DOHH2 (cell line): ENCODE measurements around the gene SMIM38.

Experiments
- H3F3A ChIP-seq: fragments of 200-600 bp; sonication (generic), shearing (Covaris generic); 2 replicates; pipeline ENCODE4 v1.6.0; 2016; ENCODE audit warnings: antibody characterized with exemption, mild to moderate bottlenecking; ENCODE audit not compliant: control insufficient read depth, insufficient read depth
- H3K27ac ChIP-seq: fragments of 200-600 bp; sonication (generic); 2 replicates; pipeline ENCODE4 v1.5.1; 2014; ENCODE audit warnings: low read depth, mild to moderate bottlenecking, low read length, moderate library complexity
- H3K27me3 ChIP-seq: fragments of 200-600 bp; sonication (generic); 2 replicates; pipeline ENCODE4 v1.6.1; 2014; ENCODE audit warnings: mild to moderate bottlenecking, low read length, mixed read lengths; ENCODE audit not compliant: control insufficient read depth
- H3K36me3 ChIP-seq: fragments of 200-600 bp; sonication (generic); 2 replicates; pipeline ENCODE4 v1.6.1; 2014; ENCODE audit warnings: mild to moderate bottlenecking, low read length, moderate library complexity, mixed read lengths; ENCODE audit not compliant: control insufficient read depth
- H3K4me1 ChIP-seq: fragments of 200-600 bp; sonication (generic); 2 replicates; pipeline ENCODE4 v1.6.1; 2014; ENCODE audit warnings: mild to moderate bottlenecking, low read length, mixed read lengths; ENCODE audit not compliant: control insufficient read depth
- H3K4me2 ChIP-seq: fragments of 200-600 bp; sonication (generic); 2 replicates; pipeline ENCODE4 v1.6.0; 2014; ENCODE audit warnings: mild to moderate bottlenecking, low read length, moderate library complexity
- H3K4me3 ChIP-seq: fragments of 200-600 bp; sonication (generic); 2 replicates; pipeline ENCODE4 v1.5.1; 2014; ENCODE audit warnings: mild to moderate bottlenecking, low read length, mixed read lengths
- H3K79me2 ChIP-seq: fragments of 200-600 bp; sonication (generic); 2 replicates; pipeline ENCODE4 v1.6.1; 2014; ENCODE audit warnings: mild to moderate bottlenecking, low read length, mixed read lengths; ENCODE audit not compliant: control insufficient read depth
- H3K9me2 ChIP-seq: fragments of 200-600 bp; sonication (generic); replicated peaks from 2 replicates; pipeline ENCODE4 v1.6.1; 2014; ENCODE audit warnings: mild to moderate bottlenecking, low read length, mixed read lengths; ENCODE audit not compliant: control insufficient read depth
- H3K9me3 ChIP-seq: fragments of 200-600 bp; sonication (generic); 2 replicates; pipeline ENCODE4 v1.6.1; 2014; ENCODE audit warnings: antibody characterized with exemption, low read length, mixed read lengths; ENCODE audit not compliant: control insufficient read depth, insufficient read depth
- H4K20me1 ChIP-seq: fragments of 200-600 bp; sonication (generic); 2 replicates; pipeline ENCODE4 v1.6.0; 2014; ENCODE audit warnings: low read depth, mild to moderate bottlenecking, antibody characterized with exemption, low read length, moderate library complexity; ENCODE audit not compliant: control insufficient read depth, insufficient read depth
- EZH2phosphoT487 ChIP-seq: fragments of 200-600 bp; sonication (generic); IDR thresholded peaks from 2 replicates; pipeline ENCODE4 v1.6.1; 2017; ENCODE audit warnings: borderline replicate concordance, mild to moderate bottlenecking, antibody characterized with exemption, low read length, moderate library complexity, mixed read lengths
- TF ChIP-seq, protein P1 (sequence below): fragments of 200-600 bp; sonication (generic); IDR thresholded peaks from one replicate; pipeline ENCODE4 v1.5.1; 2014; ENCODE audit warnings: antibody characterized with exemption, mild to moderate bottlenecking, low read depth, low read length; ENCODE audit not compliant: poor library complexity, severe bottlenecking

The SMIM38 gene

DNA sequence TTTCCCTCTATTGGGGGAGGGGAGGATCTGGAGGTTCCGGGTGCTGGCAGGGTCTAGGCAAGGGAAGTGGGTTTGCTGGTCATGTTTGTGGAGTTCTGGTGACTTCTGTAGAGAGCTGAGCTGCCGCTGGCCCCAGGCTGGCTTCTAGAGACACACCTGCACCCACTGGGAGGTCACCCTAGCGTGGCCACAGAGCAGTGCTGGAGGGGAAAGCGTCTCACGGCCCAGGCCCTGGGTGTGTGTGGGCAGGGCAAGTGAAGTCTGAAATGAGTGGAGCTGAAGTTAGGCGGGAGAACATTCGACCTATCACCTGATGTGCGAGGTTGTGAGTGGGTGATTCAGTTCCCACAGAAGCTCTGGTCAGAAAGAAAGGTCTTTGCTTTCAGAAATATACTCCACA, 27.9 kb downstream of the SMIM38 start:
- no peak overlapping the region for H3K4me3 ChIP-seq
- H3K9me2 ChIP-seq = no peaks in the 10 kb centered on the region
- H3K4me2 ChIP-seq = no peak overlapping the region
- no peak overlapping the region for H3K27ac ChIP-seq
- no peaks in the 10 kb centered on the region for H3K36me3 ChIP-seq
- H3K9me3 ChIP-seq = no peaks in the 10 kb centered on the region
- H3K79me2 ChIP-seq = no peaks in the 10 kb centered on the region
- no peaks in the 10 kb centered on the region for H3F3A ChIP-seq
- TF ChIP-seq EZH2phosphoT487 = no peak
- TF ChIP-seq, protein P1, sequence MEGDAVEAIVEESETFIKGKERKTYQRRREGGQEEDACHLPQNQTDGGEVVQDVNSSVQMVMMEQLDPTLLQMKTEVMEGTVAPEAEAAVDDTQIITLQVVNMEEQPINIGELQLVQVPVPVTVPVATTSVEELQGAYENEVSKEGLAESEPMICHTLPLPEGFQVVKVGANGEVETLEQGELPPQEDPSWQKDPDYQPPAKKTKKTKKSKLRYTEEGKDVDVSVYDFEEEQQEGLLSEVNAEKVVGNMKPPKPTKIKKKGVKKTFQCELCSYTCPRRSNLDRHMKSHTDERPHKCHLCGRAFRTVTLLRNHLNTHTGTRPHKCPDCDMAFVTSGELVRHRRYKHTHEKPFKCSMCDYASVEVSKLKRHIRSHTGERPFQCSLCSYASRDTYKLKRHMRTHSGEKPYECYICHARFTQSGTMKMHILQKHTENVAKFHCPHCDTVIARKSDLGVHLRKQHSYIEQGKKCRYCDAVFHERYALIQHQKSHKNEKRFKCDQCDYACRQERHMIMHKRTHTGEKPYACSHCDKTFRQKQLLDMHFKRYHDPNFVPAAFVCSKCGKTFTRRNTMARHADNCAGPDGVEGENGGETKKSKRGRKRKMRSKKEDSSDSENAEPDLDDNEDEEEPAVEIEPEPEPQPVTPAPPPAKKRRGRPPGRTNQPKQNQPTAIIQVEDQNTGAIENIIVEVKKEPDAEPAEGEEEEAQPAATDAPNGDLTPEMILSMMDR = no peak
- H4K20me1 ChIP-seq = no peaks in the 10 kb centered on the region
- no peaks in the 10 kb centered on the region for H3K4me1 ChIP-seq
- no peaks in the 10 kb centered on the region for H3K27me3 ChIP-seq

DNA sequence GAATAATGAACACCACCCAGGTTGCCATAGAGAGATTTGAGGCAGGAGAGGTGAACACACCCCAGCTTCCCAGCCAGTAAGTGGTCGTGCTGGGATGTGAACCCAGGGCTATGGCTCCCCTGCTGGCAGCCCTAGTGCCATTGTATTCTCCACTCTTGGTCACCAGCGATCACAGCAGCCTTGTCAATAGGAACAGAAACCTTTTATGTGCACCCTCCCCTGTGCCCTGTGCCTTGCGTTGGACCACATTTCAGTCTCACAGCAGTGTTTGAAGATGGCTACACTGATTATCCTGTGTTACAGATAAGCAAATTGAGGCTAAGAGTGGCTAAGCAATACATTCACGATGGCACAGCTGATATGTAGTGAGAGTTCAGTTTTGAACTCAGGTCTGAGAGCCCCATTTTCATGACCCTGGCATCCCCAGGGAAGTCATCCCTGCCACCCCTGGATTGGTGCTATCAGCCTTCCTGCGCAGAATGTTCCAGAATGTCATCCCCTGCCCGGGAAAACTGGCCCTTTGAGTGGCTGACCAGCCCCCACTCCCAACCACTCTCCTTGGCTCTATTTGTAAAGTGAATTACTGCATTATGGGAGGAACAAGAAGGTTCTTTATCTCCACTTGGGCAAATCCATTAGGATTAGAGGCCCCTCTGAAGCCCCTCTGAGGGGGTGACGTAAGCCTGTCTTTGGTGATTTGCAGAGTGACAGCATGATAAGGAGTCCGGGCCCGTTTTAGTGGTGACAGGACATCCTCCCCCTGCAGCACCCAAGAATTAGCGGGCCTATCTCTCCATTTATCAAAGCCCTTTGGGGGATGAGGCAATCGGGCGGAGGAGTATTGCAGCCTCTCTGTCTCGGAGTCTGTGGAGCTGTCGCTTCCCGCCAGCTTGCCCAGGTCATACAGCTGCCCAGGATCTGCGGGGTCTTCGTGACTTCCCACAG, 30.9 kb downstream of the SMIM38 start:
- Histone ChIP-seq H3K9me2 (no peaks in the 10 kb centered on the region), H3K27ac (no peak overlapping the region), H3K4me1 (no peaks in the 10 kb centered on the region), H3K4me2 (no peak overlapping the region), H4K20me1 (no peaks in the 10 kb centered on the region), H3K9me3 (no peaks in the 10 kb centered on the region), H3K4me3 (no peak overlapping the region), H3K79me2 (no peaks in the 10 kb centered on the region), H3F3A (no peaks in the 10 kb centered on the region), H3K36me3 (no peaks in the 10 kb centered on the region), H3K27me3 (no peaks in the 10 kb centered on the region)
- TF ChIP-seq EZH2phosphoT487 = no peak
- TF ChIP-seq, protein P1 = no peak

DNA sequence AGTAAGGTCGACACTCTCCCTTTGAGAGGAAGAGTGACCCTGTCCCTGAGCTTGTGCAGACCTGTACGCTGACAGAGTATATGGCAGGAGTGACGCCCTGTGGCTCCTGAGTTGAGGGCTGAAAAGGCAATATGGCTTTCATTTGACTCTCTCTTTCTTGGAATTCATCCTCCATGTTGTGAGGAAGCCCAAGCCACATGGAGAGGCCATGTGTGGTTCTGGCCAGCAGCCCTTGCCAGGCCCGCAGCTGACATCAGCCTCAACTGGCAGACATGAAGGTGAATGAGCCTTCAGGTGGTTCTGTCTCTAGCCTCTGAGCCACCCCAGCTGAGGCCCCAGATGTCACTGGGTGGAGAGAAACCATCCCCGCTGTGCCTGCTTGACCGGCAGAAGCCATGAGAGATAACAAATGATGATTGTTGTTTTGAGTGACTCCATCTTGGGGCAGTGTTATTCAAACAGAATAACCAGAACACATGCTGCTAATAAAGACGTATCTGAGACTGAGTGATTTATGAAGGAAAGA, 31.9 kb downstream of the SMIM38 start:
- H4K20me1 ChIP-seq = no peaks in the 10 kb centered on the region
- no peaks in the 10 kb centered on the region for H3K27me3 ChIP-seq
- TF ChIP-seq, protein P1 = no peak
- TF ChIP-seq EZH2phosphoT487 = no peak
- H3K4me2 ChIP-seq = no peak overlapping the region
- no peak overlapping the region for H3K4me3 ChIP-seq
- no peaks in the 10 kb centered on the region for H3K4me1 ChIP-seq
- H3K9me3 ChIP-seq = no peaks in the 10 kb centered on the region
- no peaks in the 10 kb centered on the region for H3K79me2 ChIP-seq
- no peaks in the 10 kb centered on the region for H3K36me3 ChIP-seq
- no peak overlapping the region for H3K27ac ChIP-seq
- no peaks in the 10 kb centered on the region for H3K9me2 ChIP-seq
- no peaks in the 10 kb centered on the region for H3F3A ChIP-seq
